HS-5 (cell line): ENCODE measurements around the gene MYH15.
"Not testable (repeated sequence)": the region's sequence is repeated elsewhere in the genome, so short reads cannot be mapped to it uniquely, and the experiment has no call there.

Experiments
- DNase-seq: peaks from one replicate; pipeline ENCODE4 v3.0.0-alpha.2; 2012; ENCODE audit warnings: low read depth

Gene MYH15

DNA sequence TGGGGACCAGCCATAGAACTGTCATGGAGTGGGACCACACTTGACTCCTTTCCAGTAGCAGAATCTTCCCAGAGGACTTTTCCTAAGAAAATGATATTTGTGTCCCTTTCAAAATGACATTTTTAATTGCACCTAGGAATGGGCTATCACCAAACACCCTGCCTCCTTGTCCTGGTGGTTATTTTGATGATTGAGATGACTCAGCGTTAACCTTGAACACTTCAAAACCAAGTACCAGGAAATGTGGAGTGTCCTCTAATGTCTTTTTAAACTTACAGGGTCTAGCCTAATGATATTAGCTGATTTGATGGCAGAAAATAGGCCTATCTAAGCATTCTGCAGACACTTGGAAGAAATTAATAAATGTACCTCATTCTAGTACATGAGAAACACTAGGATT, 123.3 kb downstream of the MYH15 start:
- DNase-seq = no peak

DNA sequence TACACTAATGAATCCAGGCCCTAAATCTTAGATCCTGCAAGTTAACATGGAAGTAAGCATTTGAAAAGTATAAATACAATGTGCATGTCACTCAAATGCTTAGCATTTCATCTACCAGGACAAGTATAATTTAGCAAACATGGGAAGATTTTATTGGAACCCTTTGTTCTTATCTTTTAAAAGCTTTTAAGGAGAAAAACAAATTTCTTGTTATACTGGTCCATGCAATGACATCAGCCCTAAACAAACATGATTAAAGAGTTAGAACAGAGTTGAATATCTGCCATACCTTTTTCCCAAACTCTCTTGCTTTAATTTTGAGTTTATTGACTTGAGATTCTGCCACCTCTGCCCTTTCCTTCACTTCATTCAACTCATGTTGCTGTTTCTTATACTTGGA, 127.1 kb downstream of the MYH15 start:
- DNase-seq = no peak

DNA sequence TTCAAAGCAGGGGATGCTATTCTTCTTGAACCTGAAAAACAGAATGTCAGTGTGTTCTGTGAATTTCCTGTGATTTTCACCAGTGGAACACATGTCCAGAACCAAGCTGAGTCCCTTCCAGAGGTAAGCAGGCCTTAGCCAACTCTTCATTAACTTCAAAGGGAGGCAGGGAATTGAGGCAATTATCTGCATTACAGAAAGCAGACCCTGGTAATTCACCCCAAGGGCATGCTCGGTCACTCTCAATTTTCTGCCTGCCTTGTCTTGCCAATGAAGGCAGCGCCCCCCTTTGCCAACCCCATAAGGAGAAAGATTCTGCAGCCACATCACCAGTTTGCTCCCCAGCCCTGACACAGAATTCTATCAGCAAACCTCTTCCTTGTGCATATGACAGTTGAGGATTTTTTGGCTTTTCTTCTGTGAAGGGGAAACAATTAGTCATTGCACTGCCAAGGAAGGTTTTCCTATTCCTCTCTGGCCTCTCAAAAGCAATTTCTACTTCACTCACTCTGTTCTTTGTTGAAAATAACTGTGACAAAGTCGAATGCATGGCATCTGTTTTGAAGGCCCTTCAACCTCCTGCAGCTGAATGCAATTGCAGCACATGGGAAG, 128.8 kb downstream of the MYH15 start:
- no peak for DNase-seq

DNA sequence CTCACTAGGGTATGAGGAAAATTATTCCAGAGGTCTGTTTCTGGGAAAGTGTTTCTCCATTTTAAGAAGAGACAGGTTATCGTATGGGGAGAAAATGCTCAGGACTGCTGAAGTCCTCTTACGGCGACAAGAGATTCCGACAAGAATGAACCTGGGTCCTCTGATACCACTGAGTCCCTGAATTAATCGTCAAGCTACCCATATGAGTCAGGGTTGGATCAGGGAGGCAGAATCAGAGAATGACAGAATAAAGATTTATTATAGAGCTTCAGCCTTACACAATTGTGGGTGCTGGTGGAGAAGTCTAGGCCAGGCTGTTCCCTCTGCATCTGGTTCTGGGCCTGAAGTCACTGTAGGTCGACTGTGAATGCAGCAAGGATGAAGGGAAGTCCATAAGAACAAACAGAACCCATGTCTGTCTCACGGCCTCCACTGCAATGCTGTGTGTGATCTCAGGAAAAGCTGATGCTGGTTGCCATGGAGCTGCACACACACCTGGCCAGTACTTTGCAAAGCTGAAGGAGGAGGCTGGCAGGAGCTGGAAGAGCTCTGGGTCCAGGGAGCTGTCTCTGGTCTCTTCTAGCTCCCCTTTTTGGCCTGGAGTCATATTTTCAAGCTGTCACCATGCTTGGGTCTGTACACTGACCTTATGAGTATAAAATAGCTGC, 130.1 kb downstream of the MYH15 start:
- no peak for DNase-seq

DNA sequence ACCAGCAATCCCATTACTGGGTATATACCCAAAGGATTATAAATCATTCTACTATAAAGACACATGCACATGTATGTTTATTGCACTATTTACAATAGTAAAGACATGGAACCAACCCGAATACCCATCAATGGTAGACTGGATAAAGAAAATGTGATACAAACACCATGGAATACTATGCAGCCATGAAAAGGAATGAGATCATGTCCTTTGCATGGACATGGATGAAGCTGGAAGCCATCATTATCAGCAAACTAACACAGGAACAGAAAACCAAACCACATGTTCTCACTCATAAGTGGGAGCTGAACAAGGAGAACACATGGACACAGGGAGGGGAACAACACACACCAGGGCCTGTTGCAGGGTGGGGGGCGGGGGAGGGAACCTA, 131.4 kb downstream of the MYH15 start:
- not testable (repeated sequence) for DNase-seq

DNA sequence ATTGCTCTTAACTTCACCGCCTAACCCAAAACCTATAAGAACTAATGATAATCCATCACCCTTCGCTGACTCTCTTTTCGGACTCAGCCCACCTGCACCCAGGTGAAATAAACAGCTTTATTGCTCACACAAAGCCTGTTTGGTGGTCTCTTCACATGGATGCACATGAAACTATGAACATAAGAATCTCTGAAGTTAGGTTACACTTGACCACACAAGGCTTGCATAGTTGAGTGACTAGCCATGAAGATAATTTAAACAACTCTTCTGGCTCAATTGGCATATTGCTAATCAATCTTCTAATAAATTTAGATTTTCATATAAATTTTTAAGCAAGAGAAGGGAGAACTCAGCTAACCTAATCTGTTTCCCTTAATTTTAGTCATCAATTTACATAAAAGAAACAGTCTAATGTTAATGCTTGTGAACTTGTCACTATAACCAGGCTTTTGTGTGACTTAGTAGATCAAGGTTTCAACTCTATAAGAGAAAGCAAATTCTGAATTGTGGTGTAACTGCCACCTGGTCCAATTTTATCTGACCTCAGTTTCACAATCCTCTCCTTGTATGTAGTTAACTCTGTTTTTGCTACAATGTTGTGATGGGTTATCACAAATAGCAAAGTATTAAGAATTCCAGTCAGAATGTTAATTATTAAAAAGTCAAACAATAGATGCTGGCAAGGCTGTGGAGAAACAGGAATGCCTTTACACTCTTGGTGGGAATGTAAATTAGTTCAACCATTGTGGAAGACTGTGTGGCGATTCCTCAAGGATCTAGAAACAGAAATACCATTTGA, 132.0 kb downstream of the MYH15 start:
- no peak for DNase-seq

DNA sequence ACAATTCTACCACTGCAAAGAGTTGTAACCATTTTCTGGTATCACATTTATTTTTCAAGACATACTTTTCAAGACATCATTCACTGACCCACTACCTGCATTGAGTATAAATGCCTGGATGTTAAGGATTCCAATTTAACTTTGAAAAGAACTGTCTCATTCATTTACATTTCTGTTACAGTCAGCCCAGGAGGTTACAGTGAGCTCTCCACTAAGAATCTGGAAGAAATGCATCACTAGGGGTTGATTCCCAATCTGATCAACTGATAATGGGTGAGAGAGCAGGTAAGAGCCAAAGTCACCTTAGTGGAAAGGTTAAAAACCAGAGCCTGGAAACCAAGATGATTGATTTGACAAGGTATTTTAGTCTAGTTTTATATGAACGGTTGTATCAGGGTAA, 133.0 kb downstream of the MYH15 start:
- no peak for DNase-seq

DNA sequence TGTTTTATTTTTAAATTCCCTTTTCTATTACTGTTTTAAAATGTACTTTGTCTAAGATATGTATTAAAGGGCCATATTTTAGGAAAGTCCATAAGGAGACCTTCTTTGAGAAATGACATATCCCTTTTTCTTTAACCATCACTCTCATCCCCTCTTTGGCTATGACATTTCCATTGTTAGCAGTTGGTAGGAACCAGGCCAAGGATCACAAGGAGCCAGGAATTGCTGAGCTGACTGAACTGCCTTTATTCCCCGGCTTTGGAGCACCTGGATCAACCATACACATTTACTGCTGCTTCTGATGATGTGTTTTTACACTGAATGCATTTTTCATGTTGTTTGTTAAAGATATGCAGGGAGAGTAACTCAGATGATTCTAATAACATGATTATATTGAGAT, 134.4 kb downstream of the MYH15 start:
- no peak for DNase-seq

DNA sequence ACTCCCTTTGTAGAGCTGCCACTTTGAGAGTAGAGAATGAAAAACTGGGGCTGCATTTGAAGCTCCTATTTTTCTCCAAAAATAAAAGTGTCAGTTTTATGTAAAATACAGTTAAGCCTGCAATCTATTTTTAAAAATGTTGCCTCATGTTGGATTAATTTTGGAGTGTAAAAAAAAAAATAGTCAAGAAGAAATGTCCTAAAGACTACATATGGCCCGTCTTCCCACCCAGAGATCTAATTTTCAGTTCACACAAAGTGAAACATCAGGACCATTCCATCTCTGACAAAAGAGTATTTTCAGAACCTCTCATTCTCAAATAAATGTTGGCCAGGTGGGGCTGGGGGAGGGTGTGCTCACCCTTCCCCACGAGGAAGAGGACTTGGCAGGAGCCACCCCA, 151.4 kb downstream of the MYH15 start:
- DNase-seq = no peak

DNA sequence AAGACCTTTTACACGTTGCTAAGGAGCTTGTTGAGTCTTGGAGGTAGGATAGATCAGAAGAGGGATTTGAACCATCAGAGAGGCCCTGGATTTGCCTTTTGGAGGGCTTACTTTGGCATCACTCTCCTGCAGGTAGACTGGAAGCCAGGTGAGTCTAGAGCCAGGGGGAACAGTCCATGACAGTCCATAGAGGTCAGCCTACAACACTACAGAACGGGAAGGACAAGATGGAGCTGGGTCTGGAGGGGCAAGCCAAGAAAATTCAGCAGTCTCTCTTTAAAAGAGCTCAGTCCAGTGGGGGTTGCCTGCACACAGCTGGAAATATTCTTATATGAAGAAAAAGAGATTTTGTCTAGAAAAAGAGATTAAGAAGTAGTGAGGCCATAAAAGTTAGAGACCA, 153.4 kb downstream of the MYH15 start:
- DNase-seq = no peak

DNA sequence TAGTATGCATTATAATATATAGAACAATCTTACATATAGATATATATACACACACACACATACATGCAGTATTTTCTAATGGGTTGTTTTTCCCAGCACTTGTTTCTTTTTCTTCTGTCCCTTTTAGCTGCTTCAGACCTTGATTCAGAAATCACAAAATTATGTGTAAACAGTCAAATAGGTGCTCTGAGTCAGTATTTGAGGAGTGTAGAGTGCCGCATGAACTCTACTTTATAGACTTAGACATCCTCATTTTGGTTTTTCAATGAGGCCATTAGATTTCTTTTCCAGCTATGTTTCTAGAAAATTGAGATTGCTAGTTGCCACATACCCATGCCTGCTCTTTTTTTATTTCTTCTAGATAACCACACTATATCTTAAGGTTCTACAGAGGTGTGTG, 155.8 kb downstream of the MYH15 start:
- DNase-seq = no peak

DNA sequence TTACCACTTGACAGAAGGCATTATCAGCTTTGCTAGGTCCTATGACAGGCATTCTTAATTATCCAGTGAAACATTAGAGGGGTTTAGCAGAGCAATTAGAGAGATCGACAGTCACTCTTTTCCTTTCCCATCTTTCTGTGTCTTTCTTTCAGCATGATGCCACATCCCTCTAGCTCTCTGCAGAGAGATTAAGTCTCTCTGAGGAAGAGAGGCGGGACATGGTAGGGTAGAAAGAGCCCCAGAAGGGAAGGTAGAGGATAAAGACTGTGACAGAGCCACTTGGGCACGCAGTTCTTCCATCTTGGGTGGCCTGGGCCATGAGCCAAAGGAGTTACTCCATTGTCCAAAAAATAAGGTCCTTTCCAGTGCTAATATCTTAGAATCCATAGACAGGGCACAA, 158.2 kb downstream of the MYH15 start:
- no peak for DNase-seq

DNA sequence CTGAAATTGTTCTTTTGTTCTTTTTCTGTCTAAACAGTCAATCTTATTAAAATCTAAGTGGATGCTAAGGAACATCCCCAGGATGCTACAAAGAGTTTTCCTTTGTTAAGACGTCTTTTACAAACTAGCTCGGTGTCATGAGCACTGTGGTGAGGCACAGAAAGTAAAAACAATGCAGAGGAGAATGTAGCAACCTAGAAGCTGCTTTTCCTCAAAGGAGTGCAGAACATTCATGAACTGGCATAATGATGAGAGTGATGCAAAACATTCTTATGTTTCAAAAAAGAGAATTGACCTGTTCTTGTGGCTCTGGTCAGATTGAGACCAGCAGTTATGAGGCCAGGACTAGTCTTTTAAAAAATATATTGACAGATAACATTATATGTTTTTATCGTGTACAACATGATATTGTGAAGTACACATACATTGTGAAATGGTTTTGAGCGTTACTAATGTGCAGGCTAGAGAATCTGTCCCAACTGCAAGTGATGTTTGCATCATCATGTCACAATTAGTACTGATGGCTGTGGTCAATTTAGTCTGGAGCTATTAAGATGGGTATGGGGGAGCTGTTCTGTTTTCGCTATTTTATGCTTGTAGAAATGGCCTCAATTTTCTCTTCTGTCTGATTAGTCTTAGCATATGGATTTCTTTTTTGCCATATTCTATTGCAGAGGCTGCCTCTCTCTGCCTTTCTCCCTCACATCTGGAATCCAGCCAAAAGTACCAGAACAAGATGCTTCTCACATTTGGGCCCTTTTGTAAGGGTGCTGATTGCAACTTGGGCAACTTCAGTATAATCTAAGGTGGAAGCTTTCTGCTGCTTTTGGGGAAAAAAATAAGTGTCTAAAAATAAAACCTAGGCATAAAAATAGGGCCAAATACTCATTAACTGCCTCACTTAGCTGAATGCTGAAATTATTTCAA, 163.8 kb downstream of the MYH15 start:
- DNase-seq = no peak

DNA sequence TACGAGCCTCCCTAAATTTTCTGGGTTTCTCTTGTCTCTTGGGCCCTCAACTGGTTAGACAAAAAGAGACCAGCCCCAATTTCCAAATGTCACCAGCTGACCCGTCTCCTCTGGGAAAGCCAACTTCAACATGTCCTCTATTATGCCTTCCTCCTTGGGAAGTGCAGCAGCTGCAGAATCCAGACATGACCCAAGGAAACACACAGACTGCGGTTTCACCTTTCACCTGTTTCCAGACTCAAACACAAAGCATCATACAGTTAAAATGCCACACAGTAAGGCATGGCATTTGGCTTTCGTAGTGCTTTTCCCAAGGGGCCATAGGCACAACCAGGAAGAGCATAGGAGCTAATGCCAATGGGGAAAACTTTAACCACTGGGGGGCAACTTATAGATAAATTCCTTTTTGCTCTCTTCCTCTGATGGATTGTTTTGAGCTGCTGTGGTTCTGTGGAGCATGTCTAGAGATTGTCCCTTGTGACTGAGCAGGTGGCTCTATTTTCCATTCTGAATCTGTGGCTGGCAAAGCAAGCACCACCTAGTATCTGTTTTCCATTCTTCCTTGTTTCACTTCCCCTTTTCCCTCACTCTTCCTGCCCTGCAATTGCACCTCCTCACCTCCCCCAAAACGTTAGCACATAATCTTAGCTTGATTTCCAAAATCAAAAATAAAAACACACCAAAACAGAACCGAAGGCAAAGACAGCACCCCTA, 164.7 kb downstream of the MYH15 start:
- DNase-seq = no peak

DNA sequence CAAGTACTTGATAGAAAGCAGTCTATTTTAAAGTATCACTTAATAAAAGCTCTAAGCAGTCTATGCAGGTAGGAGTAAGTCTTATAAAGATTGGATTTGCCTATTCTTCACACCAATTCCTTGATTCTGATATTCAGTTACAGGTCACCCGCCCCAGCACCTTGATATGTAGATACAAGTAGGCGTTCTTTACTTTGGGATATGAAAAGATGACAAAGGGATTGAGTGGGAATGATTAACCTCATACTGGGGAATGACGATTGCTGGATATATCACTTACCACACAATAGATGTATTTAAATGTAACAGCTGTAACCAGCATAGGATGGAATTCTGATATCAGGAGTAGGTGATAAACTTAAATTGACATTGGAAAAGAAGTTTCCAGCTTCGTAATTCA, 166.9 kb downstream of the MYH15 start:
- DNase-seq = no peak

DNA sequence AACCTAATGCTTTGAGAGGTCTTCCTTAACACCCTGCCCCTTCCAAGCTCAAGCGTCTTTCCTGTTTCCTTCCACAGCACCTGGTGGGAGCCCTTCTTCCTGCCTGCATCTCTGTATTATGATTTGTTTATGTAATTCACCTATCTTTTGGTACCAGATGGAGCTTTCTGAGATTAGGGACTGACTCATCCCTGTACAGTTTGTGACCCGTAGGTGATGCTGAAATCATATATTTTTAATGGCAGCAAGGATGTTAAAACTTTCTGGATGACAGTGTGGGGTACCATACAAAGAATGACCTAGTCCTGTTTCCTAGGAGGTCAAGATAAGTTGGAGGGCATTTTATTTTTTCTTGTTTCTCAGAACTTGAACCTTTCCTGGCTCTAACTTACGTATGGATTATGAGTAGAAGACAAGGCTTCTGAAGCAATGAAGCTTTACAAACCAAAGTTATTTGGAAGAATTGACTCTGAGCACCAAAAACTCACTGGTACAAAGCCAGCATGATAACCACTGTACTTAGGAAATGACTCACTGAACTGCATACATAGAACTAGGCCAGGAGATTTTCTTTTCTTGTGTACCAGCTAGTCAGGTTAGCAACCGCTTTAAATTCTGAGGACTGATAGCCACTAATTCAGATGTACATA, 167.4 kb downstream of the MYH15 start:
- DNase-seq = peak; percentile 24

DNA sequence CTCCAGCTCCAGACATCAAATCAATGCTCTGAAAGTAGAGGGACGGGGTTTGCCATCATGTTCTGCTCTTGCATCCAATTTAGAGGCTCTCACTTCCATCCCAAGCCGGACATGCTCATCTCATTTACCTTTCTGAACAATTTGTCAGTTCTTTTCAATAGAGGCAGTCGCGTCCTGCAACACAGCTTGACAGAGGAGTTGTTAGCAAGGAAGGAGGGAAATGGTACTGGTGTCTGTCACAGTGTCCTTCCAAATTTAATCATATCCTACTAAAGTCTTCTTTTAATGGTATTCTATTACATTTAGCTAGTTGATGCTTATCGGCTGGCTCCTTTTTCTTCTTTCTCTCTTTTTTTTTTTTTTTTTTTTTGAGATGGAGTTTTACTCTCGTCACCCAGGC, 168.5 kb downstream of the MYH15 start:
- DNase-seq = no peak

DNA sequence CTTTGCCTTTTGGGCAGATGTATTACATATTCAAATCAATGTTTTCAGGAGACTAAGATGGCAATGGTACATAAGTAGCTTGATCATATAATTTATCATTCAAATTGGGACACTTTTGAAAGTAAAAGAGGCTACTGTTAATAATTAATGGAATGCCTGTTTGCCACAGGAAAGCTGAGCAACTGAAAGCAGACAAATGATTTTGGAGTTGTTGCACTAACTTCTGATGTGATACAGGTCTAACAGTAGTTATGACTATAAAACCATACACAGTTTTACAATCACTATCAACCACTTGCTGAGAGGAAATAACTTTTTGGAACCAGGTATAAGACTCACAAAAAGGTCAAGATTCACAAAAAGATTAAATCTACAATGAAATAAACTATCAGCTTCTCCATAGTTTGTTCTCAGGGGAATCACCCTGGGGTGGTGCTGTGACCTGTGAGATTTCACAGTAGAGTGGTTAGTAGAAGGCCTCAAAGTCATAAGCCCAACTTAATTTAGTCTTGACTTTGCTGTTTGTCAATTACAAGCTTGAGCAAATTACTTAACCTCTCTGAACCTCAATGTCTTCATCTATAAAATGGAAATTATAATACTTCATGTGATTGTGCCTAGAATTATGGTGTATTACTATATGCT, 171.4 kb downstream of the MYH15 start:
- no peak for DNase-seq

DNA sequence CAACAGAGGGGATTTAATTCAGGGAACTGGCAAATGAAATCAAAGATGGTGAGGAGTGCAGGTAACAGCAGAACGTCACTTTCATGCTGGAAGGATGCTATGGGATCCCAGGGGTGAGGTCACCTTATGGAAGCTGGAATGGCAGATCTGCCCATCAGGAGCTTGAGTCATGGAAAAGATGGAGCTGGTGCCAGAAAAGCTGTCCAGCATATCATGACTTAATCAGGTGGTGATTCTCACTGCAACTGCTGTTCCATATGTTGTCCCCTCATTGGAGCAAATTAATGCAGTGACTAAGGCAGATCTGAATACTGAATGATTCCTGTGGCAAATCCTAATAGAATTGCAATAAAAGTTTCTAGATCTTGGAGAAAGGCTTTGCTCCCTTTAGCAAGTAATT, 175.7 kb downstream of the MYH15 start:
- no peak for DNase-seq

DNA sequence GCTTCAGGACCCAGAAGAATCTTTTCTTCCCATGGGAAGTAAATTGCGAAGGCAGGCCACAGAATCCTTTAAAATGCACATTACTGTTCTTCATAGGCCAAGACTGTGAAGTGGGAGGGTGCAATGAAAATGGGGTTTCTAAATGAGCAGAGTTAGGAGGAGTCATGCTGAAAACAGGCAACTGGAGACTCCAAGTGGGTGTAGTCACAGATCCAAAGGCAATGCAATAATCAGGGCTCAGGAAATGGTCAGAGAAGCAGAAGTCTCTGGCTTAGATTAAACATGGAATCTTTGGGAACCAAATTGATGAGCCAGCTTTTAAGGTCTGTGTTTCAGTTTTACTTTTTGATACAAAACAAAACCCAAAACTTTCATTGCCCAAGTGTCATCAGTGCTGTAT, 176.4 kb downstream of the MYH15 start:
- no peak for DNase-seq

DNA sequence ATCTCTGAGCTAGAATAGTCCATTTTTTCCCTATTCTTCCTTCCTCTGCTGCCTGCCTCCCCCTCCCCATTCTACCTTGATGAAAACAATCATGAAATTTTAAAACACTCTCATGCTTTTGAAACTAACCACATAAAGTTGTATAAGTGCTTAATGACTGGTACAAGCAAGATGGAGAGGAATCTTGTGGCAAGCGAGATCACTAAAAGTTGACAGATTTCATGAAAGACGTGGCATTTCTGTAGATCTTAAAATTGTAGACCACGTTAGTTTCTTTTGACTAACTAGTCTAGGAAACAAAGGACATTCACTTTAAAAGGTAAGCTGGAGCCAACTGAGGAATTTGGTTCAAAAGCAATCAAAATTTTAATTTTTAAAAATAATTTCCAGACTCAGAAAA, 178.6 kb downstream of the MYH15 start:
- DNase-seq = no peak
